Measurements from ENCODE around the gene SUSD5.

DNA sequence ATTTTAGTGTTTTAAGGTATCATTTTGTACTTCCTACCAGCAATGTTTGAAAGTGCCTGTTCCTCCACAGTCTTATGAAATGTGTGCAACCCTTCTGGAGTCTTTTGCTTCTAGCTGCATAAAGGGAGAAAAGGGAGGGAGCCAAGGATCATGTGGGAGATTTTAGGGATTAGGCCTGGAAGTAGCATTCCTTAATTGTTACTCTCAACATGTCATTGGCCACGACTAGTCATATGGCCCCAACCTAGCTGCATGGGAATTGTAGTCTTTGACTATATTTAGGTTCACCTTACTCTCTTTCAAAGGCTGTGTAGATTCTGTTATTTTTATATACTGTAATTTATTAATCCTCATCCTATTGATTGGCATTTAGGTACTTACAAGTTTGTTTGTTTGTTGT lies 89.9 kb downstream of the SUSD5 start:
- TF ChIP-seq, protein P1, sequence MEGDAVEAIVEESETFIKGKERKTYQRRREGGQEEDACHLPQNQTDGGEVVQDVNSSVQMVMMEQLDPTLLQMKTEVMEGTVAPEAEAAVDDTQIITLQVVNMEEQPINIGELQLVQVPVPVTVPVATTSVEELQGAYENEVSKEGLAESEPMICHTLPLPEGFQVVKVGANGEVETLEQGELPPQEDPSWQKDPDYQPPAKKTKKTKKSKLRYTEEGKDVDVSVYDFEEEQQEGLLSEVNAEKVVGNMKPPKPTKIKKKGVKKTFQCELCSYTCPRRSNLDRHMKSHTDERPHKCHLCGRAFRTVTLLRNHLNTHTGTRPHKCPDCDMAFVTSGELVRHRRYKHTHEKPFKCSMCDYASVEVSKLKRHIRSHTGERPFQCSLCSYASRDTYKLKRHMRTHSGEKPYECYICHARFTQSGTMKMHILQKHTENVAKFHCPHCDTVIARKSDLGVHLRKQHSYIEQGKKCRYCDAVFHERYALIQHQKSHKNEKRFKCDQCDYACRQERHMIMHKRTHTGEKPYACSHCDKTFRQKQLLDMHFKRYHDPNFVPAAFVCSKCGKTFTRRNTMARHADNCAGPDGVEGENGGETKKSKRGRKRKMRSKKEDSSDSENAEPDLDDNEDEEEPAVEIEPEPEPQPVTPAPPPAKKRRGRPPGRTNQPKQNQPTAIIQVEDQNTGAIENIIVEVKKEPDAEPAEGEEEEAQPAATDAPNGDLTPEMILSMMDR (IDR thresholded peaks at IDR 0.05 in 8 of 11, conservative IDR thresholded peaks at IDR 0.05 in 3 of 11): no peak
- TF ChIP-seq POLR2AphosphoS5 (IDR thresholded peaks at IDR 0.05) (no peak), POLR2A (IDR thresholded peaks at IDR 0.05) (no peak)
